ENCODE data around the gene TMEM52B. TPM values are rescaled to one million over a fixed set of nuclear protein-coding genes. Genes with fewer than 3 reads are reported as not detected.

TMEM52B gene
- total and polyA plus RNA-seq, 9 of the 15 experiments (the other 6 are each of a cell fraction or from before 2014, with no cell fraction given): not detected

DNA sequence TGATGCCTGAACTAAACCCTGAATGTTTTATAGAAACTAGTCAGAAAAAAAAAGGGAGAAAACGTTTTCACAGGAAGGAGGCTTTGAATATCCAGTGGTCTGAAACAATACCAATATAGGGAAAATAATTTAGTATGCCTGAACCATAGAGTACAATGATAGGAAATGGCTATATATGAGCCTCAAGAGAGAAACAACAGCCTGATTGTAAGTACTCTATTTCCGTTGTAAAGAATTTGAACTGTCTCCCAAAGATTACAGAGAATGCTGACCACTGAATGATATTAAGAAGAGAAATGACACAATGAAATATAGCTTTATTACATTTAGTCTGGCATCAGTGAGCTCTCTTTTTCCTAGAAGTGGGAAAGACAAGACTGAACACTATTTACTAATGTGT, 28.3 kb downstream of the TMEM52B start:
- H3K4me3 ChIP-seq: no peak overlapping the region
- H3K27me3 ChIP-seq (ENCODE audit: control insufficient read depth in 2 of 2, insufficient read depth in 2 of 2, low read length in 2 of 2): no peaks in the 10 kb centered on the region
- no TSS peak for BruUV-seq (replicated peaks)
- TF ChIP-seq ADNP (tag; IDR thresholded peaks at IDR 0.05): no peak
- no peak for TF ChIP-seq TEAD2 (tag; IDR thresholded peaks at IDR 0.05)
- no peak for TF ChIP-seq HNRNPL (IDR thresholded peaks at IDR 0.05; ENCODE audit: low read depth, low read length)
- no peak for TF ChIP-seq TCF3 (CRISPR knock-in tag; IDR thresholded peaks at IDR 0.05)
- no peak for TF ChIP-seq MTA3 (IDR thresholded peaks at IDR 0.05; ENCODE audit: borderline replicate concordance)
- no peak for TF ChIP-seq RBM34 (IDR thresholded peaks at IDR 0.05; ENCODE audit: borderline replicate concordance, insufficient read depth, low read length)
- no peak for TF ChIP-seq BDP1 (IDR thresholded peaks at IDR 0.05; ENCODE audit: insufficient read depth, insufficient read length)
- no peak for TF ChIP-seq ZZZ3 (IDR thresholded peaks at IDR 0.05)
- no peak for TF ChIP-seq SIX5 (IDR thresholded peaks at IDR 0.05; ENCODE audit: borderline replicate concordance in 1 of 2, insufficient read depth in 1 of 2, low read depth in 1 of 2, low read length in 2 of 2)
- TF ChIP-seq KLF13 (tag; IDR thresholded peaks at IDR 0.05; ENCODE audit: borderline replicate concordance, low read depth): no peak
- no peak for TF ChIP-seq JUND (IDR thresholded peaks at IDR 0.05; ENCODE audit: borderline replicate concordance, low read depth, low read length)
- no peak for TF ChIP-seq JUND (tag; IDR thresholded peaks at IDR 0.05; ENCODE audit: borderline replicate concordance, low read depth, low read length)
- TF ChIP-seq POLR3A (IDR thresholded peaks at IDR 0.05; ENCODE audit: borderline replicate concordance, extremely low read depth, insufficient read depth, insufficient read length): no peak
- TF ChIP-seq MXI1 (IDR thresholded peaks at IDR 0.05; ENCODE audit: low read depth, low read length): no peak
- H3K36me3 ChIP-seq (ENCODE audit: control insufficient read depth, insufficient read depth, low read length): no peaks in the 10 kb centered on the region
- no peaks in the 10 kb centered on the region for H3K79me2 ChIP-seq (ENCODE audit: control insufficient read depth, insufficient read depth, low read length)
- no peak for FAIRE-seq
- no peaks in the 10 kb centered on the region for H3K9me3 ChIP-seq (replicated peaks; ENCODE audit: control insufficient read depth, insufficient read depth, low read depth, low read length)
- WGBS (ENCODE audit: insufficient coverage, low coverage, missing lambda C conversion rate): 6% methylated on average over 2 of the region's 2 CpGs
- H3K9me1 ChIP-seq (ENCODE audit: control insufficient read depth, insufficient read depth, low read length): no peaks in the 10 kb centered on the region
- ChIA-PET CTCF (ENCODE audit: low intra/inter-chr PET ratio) (no interaction called here), POLR2A (no interaction called here)
- H3K9ac ChIP-seq (ENCODE audit: insufficient read depth in 1 of 2, low read depth in 2 of 2, low read length in 2 of 2): no peak overlapping the region
- H3K4me2 ChIP-seq (ENCODE audit: insufficient read depth, low read length): no peak overlapping the region
- no peak for DNase-seq (ENCODE audit: extremely low read depth in 1 of 4, low spot score in 3 of 4)
- no peaks in the 10 kb centered on the region for H4K20me1 ChIP-seq (replicated peaks; ENCODE audit: control insufficient read depth, insufficient read depth, low read length)
- no peak overlapping the region for H2AFZ ChIP-seq (ENCODE audit: low read depth, low read length)
- in situ Hi-C loops (cut with MboI) (no loop called here), intact Hi-C loops (cut with micrococcal nuclease) (no loop called here)
- no peak for ATAC-seq
- peaks cover 3 to 6% of the 10 kb centered on the region in 2 experiments; a peak in 3 of 5 replicates for H3K4me1 ChIP-seq (replicated peaks in 1 of 2; ENCODE audit: control insufficient read depth in 2 of 2, insufficient read depth in 2 of 2, low read length in 2 of 2)
- no peak overlapping the region for H3K27ac ChIP-seq (ENCODE audit: extremely low read depth, low read depth, low read length)

All from K562 (cell line).